Esophagus squamous epithelium (tissue), 5 donors: ENCODE data around the gene COMMD3. TPM values are rescaled to one million over a fixed set of nuclear protein-coding genes. Genes with fewer than 3 reads are reported as not detected.

Experiments
- DNase-seq: peaks from one replicate; lab custom pipeline; 2025; lab: John Stamatoyannopoulos, UW
- H3K27ac ChIP-seq, 4 donors: fragments of 200-600 bp; sonication (generic); one replicate each; pipeline ENCODE4 v1.5.1; 2016 to 2019; ENCODE audit warnings: mild to moderate bottlenecking in 1 of 4
- H3K27me3 ChIP-seq, 4 donors: fragments of 200-600 bp; sonication (generic); 1 replicate in 3 of 4; 2 replicates in 1 of 4; pipeline versions ENCODE4 v1.5.1 to v1.6.0; 2017 to 2021; ENCODE audit warnings: antibody characterized with exemption in 1 of 4
- H3K36me3 ChIP-seq, 3 donors: fragments of 200-600 bp; sonication (generic); one replicate each; pipeline ENCODE4 v1.5.1; 2016 to 2019
- H3K4me1 ChIP-seq, 3 donors: fragments of 200-600 bp; sonication (generic); one replicate each; pipeline ENCODE4 v1.5.1; 2017 to 2019
- H3K4me3 ChIP-seq, 4 donors: fragments of 200-600 bp; sonication (generic); 1 replicate in 3 of 4; 2 replicates in 1 of 4; pipeline ENCODE4 v1.5.1; 2016 to 2019; ENCODE audit warnings: mild to moderate bottlenecking in 2 of 4, moderate library complexity in 1 of 4
- H3K9me3 ChIP-seq, 3 donors: fragments of 200-600 bp; sonication (generic); one replicate each; pipeline ENCODE4 v1.5.1; 2016 to 2019
- POLR2A ChIP-seq, 4 donors: fragments of 450-650 bp; IDR thresholded peaks; one replicate each; pipeline ENCODE4 v1.6.1; 2017; ENCODE audit warnings: antibody characterized with exemption in 4 of 4, mild to moderate bottlenecking in 4 of 4, moderate library complexity in 3 of 4
- WGBS, 2 donors: methylation state at CpG; one replicate each; pipeline ENCODE4 v1.1.5; 2018; 5-methylcytosine and 5-hydroxymethylcytosine counted together
- intact Hi-C: fragments of 100-400 bp; cut with DNase I; formaldehyde crosslinking; loops from one replicate; pipeline ENCODE4 v1.15.0; 2022
- total RNA-seq, 4 donors: library from RNA; depleted of rRNA; stranded (reverse); fragments of >200 nt; gene quantifications; one replicate each; pipeline ENCODE4 v1.1.0, GENCODE V29; 2016
- TF ChIP-seq, protein P1 (sequence below), 6 experiments: fragments of 450-650 bp in 4 of 6; fragments of 200-600 bp in 2 of 6; sonication (generic) in 2 of 6; IDR thresholded peaks; one replicate each; pipeline ENCODE4 v1.5.1; 2016 to 2019; ENCODE audit warnings: antibody characterized with exemption in 6 of 6, mild to moderate bottlenecking in 4 of 6, moderate library complexity in 4 of 6
- donor health status: DM: yes; HTN: yes; CAD: no.

Gene COMMD3
- total RNA-seq, 4 donors from 2014 or later = 14.9 to 31.4 (median 24.2) TPM

- Histone ChIP-seq H3K4me1 (peaks cover 4 to 78% (median 24%) of the 10 kb centered on the region in 3 donors), H3K27me3 (peaks cover 0 to 31% (median 3%) of the 10 kb centered on the region in 4 donors), H3K4me3 (peak overlapping the region; percentile 83 to 98 (median 93)), H3K9me3 (no peaks in the 10 kb centered on the region), H3K27ac (peak overlapping the region; percentile 89 to 96 (median 94)), H3K36me3 (peaks cover 0 to under 1% (median 0%) of the 10 kb centered on the region in 3 donors)
- no peak for DNase-seq
- TF ChIP-seq, protein P1, sequence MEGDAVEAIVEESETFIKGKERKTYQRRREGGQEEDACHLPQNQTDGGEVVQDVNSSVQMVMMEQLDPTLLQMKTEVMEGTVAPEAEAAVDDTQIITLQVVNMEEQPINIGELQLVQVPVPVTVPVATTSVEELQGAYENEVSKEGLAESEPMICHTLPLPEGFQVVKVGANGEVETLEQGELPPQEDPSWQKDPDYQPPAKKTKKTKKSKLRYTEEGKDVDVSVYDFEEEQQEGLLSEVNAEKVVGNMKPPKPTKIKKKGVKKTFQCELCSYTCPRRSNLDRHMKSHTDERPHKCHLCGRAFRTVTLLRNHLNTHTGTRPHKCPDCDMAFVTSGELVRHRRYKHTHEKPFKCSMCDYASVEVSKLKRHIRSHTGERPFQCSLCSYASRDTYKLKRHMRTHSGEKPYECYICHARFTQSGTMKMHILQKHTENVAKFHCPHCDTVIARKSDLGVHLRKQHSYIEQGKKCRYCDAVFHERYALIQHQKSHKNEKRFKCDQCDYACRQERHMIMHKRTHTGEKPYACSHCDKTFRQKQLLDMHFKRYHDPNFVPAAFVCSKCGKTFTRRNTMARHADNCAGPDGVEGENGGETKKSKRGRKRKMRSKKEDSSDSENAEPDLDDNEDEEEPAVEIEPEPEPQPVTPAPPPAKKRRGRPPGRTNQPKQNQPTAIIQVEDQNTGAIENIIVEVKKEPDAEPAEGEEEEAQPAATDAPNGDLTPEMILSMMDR (IDR thresholded peaks at IDR 0.05) = no peak
- TF ChIP-seq POLR2A (IDR thresholded peaks at IDR 0.05) = peak in 2 of 4 donors; percentile 39 to 56
- WGBS, 2 donors = 0% methylated on average over 3 of the region's 114 CpGs; no CpG with 5 or more reads in 1 of the 2 donors
- intact Hi-C loops = loop anchor here (10.0 kb wide), 2 partner anchors 113 to 317 kb away; partner anchors contain the start of gene DNAJC1
Measured at GRCh38 chr10:22321156-22321923, 5.2 kb downstream of the COMMD3 start.

GRCh38 chr10:22321924-22322640 is 5.9 kb downstream of the COMMD3 start:
- no peaks in the 10 kb centered on the region for H3K9me3 ChIP-seq
- peaks cover 4 to 77% (median 24%) of the 10 kb centered on the region in 3 donors for H3K4me1 ChIP-seq
- DNase-seq = no peak
- H3K36me3 ChIP-seq = peaks cover 0 to 3% (median 0%) of the 10 kb centered on the region in 3 donors
- WGBS, 2 donors = 8 to 9% methylated on average over 5 to 8 of the region's 57 CpGs
- intact Hi-C loops = loop anchor here (10.0 kb wide), 2 partner anchors 113 to 317 kb away; partner anchors contain the start of gene DNAJC1
- peak overlapping the region in 3 of 4 donors; percentile 20 to 56 (median 29) for H3K27ac ChIP-seq
- peaks cover 0 to 31% (median 3%) of the 10 kb centered on the region in 4 donors for H3K27me3 ChIP-seq
- H3K4me3 ChIP-seq = peak overlapping the region; percentile 42 to 93 (median 73)
- TF ChIP-seq, protein P1 (IDR thresholded peaks at IDR 0.05) = no peak
- TF ChIP-seq POLR2A (IDR thresholded peaks at IDR 0.05) = no peak

GRCh38 chr10:22322641-22323160 is 6.5 kb downstream of the COMMD3 start:
- Histone ChIP-seq H3K27ac (peak overlapping the region in 2 of 4 donors; percentile 20 to 56), H3K4me1 (peaks cover 4 to 71% (median 24%) of the 10 kb centered on the region in 3 donors), H3K4me3 (peak overlapping the region in 3 of 4 donors; percentile 67 to 93 (median 79)), H3K36me3 (peaks cover 0 to 6% (median 0%) of the 10 kb centered on the region in 3 donors), H3K27me3 (peaks cover 0 to 31% (median 3%) of the 10 kb centered on the region in 4 donors), H3K9me3 (no peaks in the 10 kb centered on the region)
- WGBS, 2 donors = 69 to 72% methylated on average over 5 of the region's 5 CpGs
- intact Hi-C loops = loop anchor here (10.0 kb wide), 2 partner anchors 112 to 318 kb away; partner anchors contain the start of gene DNAJC1
- DNase-seq = no peak
- TF ChIP-seq, protein P1 (IDR thresholded peaks at IDR 0.05) = no peak
- TF ChIP-seq POLR2A (IDR thresholded peaks at IDR 0.05) = no peak

- TF ChIP-seq, protein P1 (IDR thresholded peaks at IDR 0.05) = no peak
- no peak for TF ChIP-seq POLR2A (IDR thresholded peaks at IDR 0.05)
- no peak for DNase-seq
- Histone ChIP-seq H3K36me3 (peaks cover 0 to 16% (median 0%) of the 10 kb centered on the region in 3 donors), H3K4me1 (peaks cover 4 to 60% (median 24%) of the 10 kb centered on the region in 3 donors), H3K9me3 (no peaks in the 10 kb centered on the region), H3K27ac (no peak overlapping the region), H3K4me3 (peak overlapping the region in 1 of 4 donors; percentile 79), H3K27me3 (peaks cover 0 to 31% (median 3%) of the 10 kb centered on the region in 4 donors)
- intact Hi-C loops = loop anchor here (10.0 kb wide), 2 partner anchors 111 to 319 kb away; partner anchors contain the start of gene DNAJC1
- 88 to 93% methylated on average over 5 of the region's 5 CpGs for WGBS, 2 donors
Measured at GRCh38 chr10:22323538-22324305, 7.5 kb downstream of the COMMD3 start.
